NOMO-1 treated with DMSO at 0.1 percent for 48 hours (cell line): ENCODE results near the gene NMBR.
"Not testable (repeated sequence)": the region's sequence is repeated elsewhere in the genome, so short reads cannot be mapped to it uniquely, and the experiment has no call there.

ENCODE experiments used
- DNase-seq: peaks from one replicate; lab custom pipeline; 2025; ENCODE audit not compliant: unreplicated experiment; lab: John Stamatoyannopoulos, UW

Gene NMBR

DNA sequence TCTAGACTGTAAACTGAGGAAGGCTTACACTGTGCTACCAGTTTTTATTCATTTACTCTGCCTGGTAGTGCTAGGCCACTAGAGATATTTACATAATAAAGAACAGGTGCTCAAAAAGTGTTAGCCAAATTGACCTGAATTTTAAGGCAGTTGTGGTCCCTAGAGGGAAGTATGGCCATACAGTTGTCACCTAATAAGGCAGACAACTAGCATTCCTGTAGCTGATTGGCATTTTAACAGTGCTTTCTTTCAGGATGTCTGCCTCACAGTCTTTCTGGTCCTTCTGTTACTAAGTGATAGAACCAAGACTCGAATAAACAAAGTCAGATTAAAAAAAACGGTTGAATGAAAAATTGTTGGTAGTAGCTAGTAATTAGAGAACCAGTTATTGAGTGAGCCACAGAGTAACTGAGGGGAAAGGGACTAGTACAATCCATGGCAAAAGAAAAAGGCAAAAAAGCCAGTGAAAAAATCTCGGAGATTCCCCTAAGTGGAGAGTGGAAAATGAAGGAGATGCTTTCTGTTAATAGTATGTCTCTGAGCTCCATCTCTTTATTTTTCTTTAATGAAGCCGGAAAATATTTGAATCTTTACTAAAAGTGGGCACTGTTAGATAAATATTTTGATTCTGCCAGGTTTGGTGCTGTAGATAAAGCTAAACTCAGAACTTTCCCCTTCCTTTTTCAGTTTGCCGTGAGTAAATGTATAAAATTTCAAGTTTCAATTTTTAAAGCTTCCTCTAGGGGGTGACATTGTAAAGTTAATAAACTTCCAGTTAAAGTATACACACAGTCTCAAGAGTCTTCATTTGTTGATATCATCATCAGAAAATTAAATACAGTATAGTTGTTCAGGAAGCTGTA, 9.2 kb upstream of the NMBR start:
- DNase-seq: peak; percentile 29

DNA sequence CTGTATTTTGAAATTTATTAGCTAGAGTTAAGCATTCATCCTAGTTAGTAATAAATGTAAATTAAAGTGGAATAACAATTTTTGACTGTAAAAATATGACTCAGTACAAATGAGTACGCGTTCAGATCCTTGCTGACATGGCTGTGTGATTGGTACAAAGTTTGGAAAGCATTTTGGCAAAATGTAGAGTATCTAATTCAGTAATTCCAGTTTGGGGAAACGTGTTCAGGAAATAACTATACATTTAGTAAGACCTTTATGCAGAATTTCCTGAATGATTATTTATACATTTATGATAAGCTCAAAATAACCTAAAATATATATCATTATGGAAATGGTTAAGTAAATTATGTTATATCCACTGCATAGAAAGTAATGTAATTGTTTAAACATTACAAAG, 8.2 kb upstream of the NMBR start:
- DNase-seq: no peak

DNA sequence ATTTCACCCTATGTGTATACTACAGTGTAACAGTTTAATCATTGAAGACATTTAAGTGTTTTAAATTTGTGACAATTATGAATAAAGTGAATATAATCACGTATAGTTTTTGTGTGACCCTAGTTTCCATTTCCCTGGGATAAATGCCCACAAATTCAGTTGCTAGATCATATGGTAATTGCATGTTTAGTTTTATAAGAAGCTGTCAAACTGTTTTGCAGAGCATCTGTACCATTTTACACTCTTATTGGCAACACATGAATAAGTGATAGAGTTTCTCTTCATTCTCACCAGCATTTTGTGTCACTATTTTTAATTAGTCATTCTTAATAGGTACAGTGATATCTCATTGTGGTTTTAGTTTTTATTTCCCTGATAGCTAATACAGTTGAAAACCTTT, 7.4 kb upstream of the NMBR start:
- no peak for DNase-seq

DNA sequence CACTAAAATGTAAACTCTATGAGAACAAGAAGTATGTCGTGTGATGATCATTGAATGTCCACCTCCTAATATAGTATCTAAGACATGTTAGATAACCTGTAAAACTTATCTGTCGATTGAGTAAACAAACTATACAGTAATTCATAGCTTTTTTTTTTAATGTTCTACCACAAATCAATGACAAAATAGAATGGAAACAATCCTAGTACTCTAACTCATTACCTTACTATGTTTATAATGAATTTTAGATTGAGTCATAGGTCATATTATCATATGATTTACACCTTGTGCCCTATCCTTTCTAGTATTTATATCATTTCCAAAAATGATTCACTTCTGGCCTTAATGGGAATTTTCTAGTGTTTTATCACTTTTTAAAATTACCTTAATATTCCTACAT, 6.3 kb upstream of the NMBR start:
- DNase-seq: no peak

DNA sequence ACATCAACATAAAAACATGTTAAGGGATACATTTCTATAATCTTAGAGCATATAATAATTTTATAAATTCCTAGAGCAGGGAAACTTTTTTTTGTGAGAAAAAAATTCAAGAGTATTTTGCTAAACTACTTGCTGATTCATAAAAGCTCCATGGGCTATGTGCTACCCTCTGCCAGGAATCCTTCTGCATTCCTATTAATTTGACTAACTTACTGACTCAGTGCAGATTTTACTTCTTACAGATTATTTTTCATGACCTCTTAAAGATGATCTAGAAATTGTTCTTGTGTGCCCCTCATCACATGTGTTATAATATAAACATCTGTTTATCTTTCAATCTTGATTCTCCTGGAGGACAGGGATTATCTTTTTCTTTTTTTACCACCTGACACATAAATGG, 5.8 kb upstream of the NMBR start:
- DNase-seq: no peak

DNA sequence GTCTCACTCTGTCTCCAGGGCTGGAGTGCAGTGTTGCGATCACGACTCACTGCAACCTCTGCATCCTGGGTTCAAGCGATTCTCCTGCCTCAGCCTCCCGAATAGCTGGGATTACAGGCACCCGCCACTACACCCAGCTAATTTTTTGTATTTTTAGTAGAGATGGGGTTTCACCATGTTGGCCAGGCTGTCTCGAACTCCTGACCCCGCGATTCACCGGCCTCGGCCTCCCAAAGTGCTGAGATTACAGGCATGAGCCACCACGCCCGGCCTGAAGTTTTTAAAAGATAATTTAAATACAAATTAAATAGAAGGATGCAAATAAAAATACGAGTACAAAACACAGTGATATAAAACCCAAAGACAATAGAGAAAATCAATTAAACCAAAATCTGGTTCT, 5.4 kb downstream of the NMBR start:
- DNase-seq: not testable (repeated sequence)

DNA sequence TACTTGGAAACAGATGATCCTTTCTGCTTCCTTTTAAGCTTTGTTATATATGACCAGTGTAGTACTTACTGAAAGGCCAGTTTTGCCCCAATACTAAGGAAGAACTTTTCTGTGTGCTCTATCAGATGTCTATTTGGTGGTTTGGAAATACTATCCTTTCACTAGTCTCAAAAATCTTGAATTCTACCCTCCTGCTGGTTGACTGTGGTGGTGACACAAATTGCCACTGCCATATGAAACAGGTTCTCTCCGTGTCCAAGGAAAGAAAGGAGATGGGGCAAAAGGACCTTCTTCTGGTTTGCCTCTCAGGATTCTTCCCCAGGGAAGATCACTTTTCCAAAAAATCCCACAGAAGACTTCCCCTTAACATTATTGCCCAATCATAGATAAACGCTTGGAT, 8.0 kb downstream of the NMBR start:
- no peak for DNase-seq

DNA sequence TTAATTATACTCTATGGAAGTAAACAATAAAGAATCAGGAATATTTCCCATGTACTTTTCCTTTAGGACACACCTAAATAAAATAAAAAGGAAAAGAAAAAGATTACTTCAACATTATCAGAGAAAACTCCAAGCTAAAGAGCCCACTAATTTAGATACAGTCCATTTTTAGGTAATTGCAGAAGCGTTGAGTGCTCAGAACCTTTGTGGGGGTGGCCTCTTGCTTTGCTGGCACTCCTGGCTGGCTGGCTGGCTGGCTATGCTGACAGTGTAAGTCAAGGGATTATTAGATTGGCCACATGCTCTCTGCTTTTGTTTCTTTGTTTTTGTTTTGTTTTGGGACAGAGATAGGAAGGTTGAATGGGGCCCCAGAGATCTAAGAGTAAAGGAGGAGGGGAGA, 14.3 kb downstream of the NMBR start, which contains the start of gene GJE1:
GJE1 (plus strand) TSS at position 301 of the 400 bp plus-strand sequence. CDS start 234 bp downstream, outside the sequence.
- no peak for DNase-seq

DNA sequence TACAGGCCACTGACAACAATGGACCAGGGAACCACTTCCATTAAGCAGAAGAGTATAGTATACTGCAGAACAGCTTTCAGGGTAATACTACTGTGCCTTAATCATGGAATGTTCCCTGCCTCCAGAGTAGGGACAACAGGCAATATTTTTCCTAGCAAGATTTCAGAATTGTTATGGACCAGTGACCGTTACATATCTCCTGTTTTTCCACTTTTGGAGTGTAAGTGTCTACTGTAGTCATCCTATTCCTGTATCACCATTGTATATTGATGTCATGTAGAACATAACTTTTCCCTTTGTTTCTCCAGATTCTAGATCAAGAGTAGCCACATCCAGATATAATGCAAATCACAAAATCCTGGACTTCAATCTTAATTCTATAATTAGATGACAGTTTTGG, 16.1 kb downstream of the NMBR start:
- DNase-seq: no peak

DNA sequence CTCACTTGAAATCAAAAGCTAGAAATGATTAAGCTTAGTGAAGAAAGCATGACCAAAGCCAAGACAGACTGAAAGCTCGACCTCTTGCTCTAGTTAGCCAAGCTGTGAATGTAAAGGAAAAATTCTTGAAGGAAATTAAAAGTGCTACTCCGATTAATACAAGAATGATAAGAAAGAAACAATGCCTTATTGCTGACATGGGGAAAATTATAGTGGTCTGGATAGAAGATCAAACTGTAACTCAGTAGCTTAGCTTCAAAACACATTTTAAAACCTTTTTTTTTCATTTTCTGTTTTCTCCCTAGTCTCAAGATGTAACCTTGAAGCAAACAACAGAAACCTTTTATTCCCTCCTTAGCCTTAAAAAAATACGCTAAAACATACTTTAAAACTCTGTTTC, 25.6 kb downstream of the NMBR start:
- DNase-seq: no peak

DNA sequence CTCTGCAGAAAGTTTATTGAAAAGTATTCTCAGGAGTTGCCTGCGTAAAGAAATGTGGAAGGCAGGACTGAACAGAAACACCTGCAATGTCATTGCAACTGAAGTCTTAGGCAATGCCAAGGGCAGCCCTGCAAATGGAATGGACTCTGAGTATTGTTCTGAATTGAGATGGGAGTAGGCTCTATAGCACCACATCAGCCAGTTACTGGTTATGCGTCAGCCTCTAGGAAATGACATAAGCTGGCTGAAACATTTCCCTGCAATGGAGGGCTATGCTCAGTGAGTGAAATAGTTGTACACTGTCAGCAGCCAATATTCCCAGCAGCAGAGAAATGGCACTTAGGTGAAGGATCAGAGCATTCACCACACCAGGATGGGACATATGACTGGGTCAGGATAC, 28.0 kb downstream of the NMBR start:
- DNase-seq: no peak

DNA sequence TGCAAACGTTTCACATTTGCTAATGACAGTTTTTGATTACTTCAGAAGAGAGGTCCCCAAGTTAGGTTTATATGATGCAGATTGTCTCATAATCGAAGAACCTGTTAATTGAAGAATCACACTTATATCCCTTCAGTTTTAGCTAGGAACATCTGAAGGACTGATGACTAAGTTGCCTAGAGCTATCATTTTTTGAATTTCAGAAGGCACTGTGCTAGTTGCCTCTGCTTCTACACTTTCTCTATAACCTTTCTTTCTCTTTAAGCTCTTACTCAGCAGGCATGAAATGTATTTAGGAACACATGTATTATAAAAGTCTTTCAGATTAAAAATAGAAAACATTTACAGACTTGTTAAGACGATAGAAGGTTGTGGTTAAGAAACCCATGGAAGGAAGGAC, 28.6 kb downstream of the NMBR start:
- DNase-seq: no peak

DNA sequence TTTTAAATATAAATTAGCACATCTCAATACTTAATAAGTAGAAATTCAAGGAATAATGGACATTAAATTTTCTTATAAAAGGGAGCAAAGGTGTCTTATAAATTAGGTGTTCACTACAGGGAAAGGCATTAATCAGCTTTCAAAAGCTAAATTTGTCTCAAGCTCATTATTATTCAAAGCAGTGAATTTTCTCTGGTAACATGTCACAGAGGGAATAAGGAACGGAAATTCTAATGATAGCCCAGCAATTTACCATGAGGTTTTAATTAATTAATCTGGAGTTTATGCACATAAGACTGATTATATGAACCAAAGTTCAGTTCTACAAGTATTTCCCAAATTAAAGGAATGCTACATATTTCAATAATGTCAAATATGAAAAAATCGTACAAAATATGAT, 29.6 kb downstream of the NMBR start:
- no peak for DNase-seq

DNA sequence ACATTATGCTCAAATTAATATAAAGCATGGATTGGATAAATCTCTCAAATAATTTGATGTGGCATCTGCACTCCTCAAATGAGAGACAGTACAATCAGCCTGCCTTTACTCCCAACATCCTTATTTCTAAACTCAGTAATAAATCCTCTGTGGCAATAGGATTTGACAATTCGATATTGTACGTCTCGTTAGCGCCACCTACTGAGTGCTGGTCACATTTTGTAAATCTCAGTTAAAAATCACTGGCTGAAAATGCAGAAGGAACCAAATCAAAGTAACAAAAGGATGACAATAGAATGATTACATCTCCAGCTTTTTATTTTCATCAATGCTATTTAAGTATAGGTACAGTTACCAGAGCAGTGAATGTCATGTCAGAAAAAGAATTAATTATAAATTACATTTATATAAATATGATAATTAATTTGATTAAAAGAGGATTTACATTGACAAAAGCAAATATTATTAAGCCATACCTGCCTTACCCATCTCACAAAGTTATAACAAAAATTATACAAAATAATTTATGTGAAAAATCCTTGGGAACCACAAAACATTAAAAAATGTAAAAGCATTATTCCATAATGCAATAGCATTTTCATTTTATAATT, 34.4 kb downstream of the NMBR start:
- peak; percentile 66 for DNase-seq

DNA sequence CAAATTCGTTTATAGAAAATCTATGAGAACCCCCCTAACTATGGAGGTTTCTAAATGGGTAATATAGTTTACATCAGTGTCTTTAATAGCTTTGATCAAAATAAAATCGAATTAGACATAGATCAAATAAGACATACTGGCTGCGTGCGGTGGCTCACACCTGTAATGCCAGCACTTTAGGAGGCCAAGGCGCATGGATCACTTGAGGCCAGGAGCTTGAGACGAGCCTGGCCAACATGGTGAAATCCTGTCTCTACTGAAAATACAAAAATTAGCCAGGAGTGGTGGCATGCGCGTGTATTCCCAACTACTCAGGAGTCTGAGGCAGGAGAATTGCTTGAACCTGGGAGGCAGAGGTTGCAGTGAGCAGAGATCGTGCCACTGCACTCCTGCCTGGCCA, 36.1 kb downstream of the NMBR start:
- DNase-seq: not testable (repeated sequence)

DNA sequence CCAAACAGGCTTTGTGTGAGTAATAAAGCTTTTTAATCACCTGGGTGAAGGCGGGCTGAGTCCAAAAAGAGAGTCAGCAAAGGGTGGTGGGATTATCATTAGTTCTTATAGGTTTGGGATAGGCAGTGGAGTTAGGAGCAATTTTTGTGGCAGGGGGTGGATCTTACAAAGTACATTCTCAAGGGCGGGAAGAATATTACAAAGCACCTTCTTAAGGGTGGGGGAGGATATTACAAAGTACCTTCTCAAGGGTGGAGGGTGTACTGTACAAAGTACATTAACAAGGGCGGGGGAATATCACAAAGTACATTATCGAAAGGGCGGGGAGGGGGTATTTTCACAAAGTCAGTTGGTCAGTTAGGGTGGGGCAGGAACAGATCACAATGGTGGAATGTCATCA, 42.1 kb downstream of the NMBR start:
- DNase-seq: not testable (repeated sequence)

DNA sequence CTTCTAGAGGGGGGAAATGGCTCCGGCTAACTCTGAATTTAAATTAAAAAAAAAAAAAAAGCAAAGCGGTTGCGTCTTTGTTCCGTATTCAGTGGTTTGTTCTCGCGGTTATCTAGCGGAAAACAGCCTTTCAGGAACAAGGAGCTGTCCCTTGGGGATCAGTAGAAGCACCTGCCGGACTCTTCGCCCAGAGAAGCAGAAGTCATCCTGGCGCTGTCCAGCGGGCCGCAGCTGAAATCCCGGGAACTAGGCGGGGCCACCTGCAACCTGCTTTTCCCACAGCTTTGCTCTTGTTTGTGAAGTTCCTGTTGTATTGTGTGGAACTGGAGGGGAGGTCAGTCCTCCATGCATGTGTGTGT, 58.1 kb downstream of the NMBR start:
- no peak for DNase-seq

DNA sequence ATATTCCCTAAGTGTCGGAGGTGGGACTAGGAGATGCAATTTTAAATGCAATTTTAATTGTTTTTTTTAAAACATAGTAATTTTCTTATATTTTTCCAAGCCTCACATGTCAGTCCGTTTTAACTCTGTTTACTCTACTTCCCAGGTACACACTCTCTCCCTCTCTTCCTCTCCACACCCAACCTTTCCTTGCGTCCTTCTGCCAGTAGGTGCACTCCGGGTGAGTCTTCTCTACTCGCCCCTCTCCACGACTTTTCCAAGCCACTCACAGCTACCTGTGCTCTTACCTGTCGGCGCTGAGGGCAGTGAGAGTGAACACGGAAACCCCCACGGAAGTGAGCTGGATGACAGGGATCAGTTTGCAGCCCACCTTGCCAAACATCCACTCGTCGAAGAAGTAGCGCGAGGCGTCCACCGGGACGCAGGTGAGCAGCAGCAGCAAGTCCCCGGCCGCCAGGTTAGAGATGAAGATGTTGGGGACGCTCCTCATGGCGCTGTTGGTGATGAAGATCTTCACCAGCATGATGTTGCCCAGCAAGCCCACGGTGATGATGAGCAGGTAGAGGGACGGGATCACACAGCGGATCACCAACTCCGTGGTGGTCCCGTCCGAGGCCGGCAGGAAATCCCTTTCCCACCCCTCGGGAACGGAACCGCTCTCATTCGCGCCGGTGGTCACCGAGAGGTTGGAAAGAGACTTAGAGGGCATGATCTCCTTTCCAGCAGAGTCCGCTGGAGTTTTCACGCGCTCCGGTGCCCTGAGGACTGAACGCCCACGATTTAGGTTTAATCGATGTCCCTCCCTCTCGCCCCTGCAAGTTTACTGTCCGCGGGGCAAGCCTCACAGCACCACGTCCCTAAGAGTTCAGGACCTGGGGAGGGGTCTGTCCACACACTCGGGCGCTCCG, 58.7 kb downstream of the NMBR start:
- DNase-seq: no peak

DNA sequence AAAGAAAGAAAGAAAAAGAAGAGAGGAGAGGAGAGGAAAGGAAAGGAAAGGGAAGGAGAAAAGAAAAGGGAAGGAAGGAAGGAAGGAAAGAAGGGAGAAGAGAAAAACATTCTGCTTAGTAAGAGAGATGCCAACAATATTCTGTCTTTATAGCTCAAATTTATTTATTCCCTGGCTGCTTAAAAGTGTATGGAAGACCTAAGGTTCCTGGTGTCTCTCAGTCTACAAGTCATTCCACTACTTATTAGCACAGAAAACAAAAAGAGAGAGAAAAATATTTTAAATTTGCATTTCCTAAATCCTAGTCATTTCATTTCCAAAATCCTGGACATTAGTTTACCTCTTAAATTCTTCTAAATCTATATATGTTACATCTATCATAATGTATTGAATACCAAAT, 67.8 kb downstream of the NMBR start:
- no peak for DNase-seq

DNA sequence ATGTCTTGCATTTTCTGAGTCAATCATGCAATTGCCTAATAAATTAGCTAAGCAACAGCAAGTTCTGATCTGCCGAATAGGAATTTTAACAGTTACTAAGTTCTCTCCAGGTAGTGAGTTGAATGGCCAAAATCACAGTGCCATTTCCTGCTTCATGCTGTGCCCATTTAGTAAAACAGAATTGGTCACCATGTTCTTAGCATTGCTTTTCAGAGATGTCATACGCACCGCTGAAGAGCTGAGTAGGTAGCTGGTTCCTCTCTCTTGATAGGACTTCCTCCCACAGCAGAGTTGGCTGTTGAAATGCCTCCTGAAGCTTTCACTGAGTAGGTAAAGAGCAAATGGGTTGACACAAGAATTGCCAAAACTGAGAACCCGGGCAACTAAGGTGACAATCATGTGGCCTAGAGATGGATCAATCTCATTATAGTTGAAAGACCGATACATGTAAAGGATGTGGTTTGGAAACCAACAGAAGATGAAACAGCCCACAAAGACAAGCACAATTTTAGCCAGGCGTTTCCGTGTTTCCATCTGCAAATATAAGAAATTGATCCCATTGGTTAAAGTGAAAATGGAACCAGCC, 71.3 kb downstream of the NMBR start:
- no peak for DNase-seq

DNA sequence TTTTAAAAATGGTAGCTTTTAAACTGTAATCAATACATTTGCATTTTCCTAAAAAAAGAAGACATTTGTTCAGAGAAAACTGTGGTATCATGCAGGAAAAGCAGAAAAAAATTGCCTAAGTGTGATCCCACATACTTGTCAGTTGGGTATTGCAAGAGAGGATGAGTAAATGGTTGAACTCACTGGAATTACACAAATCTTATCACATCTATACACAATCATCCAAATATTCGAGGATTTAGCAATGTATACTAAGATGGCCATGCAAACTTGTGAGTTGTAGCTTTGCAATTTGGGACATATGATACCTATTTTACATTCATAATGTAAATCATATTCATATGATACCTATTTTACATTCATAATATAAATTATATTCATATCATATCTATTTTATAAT, 72.4 kb downstream of the NMBR start:
- no peak for DNase-seq
